ENCODE measurements around the gene ZER1.
"Not testable (repeated sequence)": the region's sequence is repeated elsewhere in the genome, so short reads cannot be mapped to it uniquely, and the experiment has no call there.

Gene ZER1

GRCh38 chr9:128788445-128788844 lies 16.7 kb upstream of the ZER1 start:
- in situ Hi-C loops (cut with MboI; ENCODE audit: low sequenced_read_pairs), result no loop called here

- in situ Hi-C loops (cut with MboI; ENCODE audit: low sequenced_read_pairs), result no loop called here
Measured at GRCh38 chr9:128787659-128788058, 15.9 kb upstream of the ZER1 start.

- in situ Hi-C loops (cut with MboI; ENCODE audit: low sequenced_read_pairs), result no loop called here
Measured at GRCh38 chr9:128786681-128787601, 15.2 kb upstream of the ZER1 start, which contains the start of gene TBC1D13. Gene TBC1D13 (plus strand): TSS chr9:128787253. CDS start chr9:128787354, 101 bp downstream.

- in situ Hi-C loops (cut with MboI; ENCODE audit: low sequenced_read_pairs), result no loop called here
Measured at GRCh38 chr9:128785427-128785826, 13.7 kb upstream of the ZER1 start.

- in situ Hi-C loops (cut with MboI; ENCODE audit: low sequenced_read_pairs), result no loop called here
Measured at GRCh38 chr9:128782669-128783068, 10.9 kb upstream of the ZER1 start.

- in situ Hi-C loops (cut with MboI; ENCODE audit: low sequenced_read_pairs), result no loop called here
Measured at GRCh38 chr9:128781187-128782070, 9.7 kb upstream of the ZER1 start.

GRCh38 chr9:128780093-128780492 lies 8.4 kb upstream of the ZER1 start:
- in situ Hi-C loops (cut with MboI; ENCODE audit: low sequenced_read_pairs), result not testable (repeated sequence)

GRCh38 chr9:128774804-128775203 lies 3.1 kb upstream of the ZER1 start:
- in situ Hi-C loops (cut with MboI; ENCODE audit: low sequenced_read_pairs), result no loop called here

- in situ Hi-C loops (cut with MboI; ENCODE audit: low sequenced_read_pairs), result no loop called here
Measured at GRCh38 chr9:128773049-128773448, 1.3 kb upstream of the ZER1 start.

- in situ Hi-C loops (cut with MboI; ENCODE audit: low sequenced_read_pairs), result no loop called here
Measured at GRCh38 chr9:128771094-128771721, 519 bp downstream of the ZER1 start.

- in situ Hi-C loops (cut with MboI; ENCODE audit: low sequenced_read_pairs), result no loop called here
Measured at GRCh38 chr9:128770286-128771030, 1.3 kb downstream of the ZER1 start.

- in situ Hi-C loops (cut with MboI; ENCODE audit: low sequenced_read_pairs), result no loop called here
Measured at GRCh38 chr9:128768606-128769005, 3.1 kb downstream of the ZER1 start.

- in situ Hi-C loops (cut with MboI; ENCODE audit: low sequenced_read_pairs), result no loop called here
Measured at GRCh38 chr9:128765499-128765898, 6.2 kb downstream of the ZER1 start.

- in situ Hi-C loops (cut with MboI; ENCODE audit: low sequenced_read_pairs), result no loop called here
Measured at GRCh38 chr9:128764361-128764760, 7.4 kb downstream of the ZER1 start.

- in situ Hi-C loops (cut with MboI; ENCODE audit: low sequenced_read_pairs), result no loop called here
Measured at GRCh38 chr9:128762671-128763449, 8.9 kb downstream of the ZER1 start.

GRCh38 chr9:128757602-128758001 lies 14.1 kb downstream of the ZER1 start:
- in situ Hi-C loops (cut with MboI; ENCODE audit: low sequenced_read_pairs), result no loop called here

GRCh38 chr9:128753627-128754026 lies 18.1 kb downstream of the ZER1 start:
- in situ Hi-C loops (cut with MboI; ENCODE audit: low sequenced_read_pairs), result no loop called here

GRCh38 chr9:128750926-128751595 lies 20.7 kb downstream of the ZER1 start:
- in situ Hi-C loops (cut with MboI; ENCODE audit: low sequenced_read_pairs), result no loop called here

- in situ Hi-C loops (cut with MboI; ENCODE audit: low sequenced_read_pairs), result no loop called here
Measured at GRCh38 chr9:128747241-128747640, 24.5 kb downstream of the ZER1 start.

Measured in HL-60/S4 treated with retinoic acid at 250 ng/mL for 4 days and 3 days (cell line).